Mesothelial cell of epicardium (in vitro differentiated cells): ENCODE results near the gene AHCYL2. TPM values are rescaled to one million over a fixed set of nuclear protein-coding genes. Genes with fewer than 3 reads are reported as not detected.

ENCODE experiments used
- DNase-seq, 2 experiments: peaks; one replicate each; pipeline ENCODE4 v3.0.0; 2021; ENCODE audit warnings: low spot score in 2 of 2; ENCODE audit not compliant: unreplicated experiment in 2 of 2
- H3K27ac Mint-ChIP-seq: 2 replicates; pipeline ENCODE4 v1.8.0; 2021; ENCODE audit warnings: mixed read lengths
- H3K27me3 Mint-ChIP-seq: 2 replicates; pipeline ENCODE4 v1.8.0; 2021; ENCODE audit warnings: low read depth, mixed read lengths
- H3K36me3 Mint-ChIP-seq: 2 replicates; pipeline ENCODE4 v1.8.0; 2021; ENCODE audit warnings: mixed read lengths
- H3K4me1 Mint-ChIP-seq: 2 replicates; pipeline ENCODE4 v1.8.0; 2021; ENCODE audit warnings: mixed read lengths
- H3K4me3 Mint-ChIP-seq: 2 replicates; pipeline ENCODE4 v1.8.0; 2021; ENCODE audit warnings: mild to moderate bottlenecking, moderate library complexity, mixed read lengths
- H3K9me3 Mint-ChIP-seq: 2 replicates; pipeline ENCODE4 v1.8.0; 2021; ENCODE audit warnings: mixed read lengths
- CTCF ChIP-seq: fragments of 200-600 bp; sonication (generic); IDR thresholded peaks from one replicate; pipeline ENCODE4 v1.5.0; 2021; ENCODE audit warnings: antibody characterized with exemption; ENCODE audit not compliant: unreplicated experiment
- total RNA-seq: library from RNA; stranded (reverse); gene quantifications from 3 replicates; pipeline ENCODE4 v1.2.1, GENCODE V29; 2021

Gene AHCYL2
- total RNA-seq, 1 donor from 2014 or later: 22.8 TPM

GRCh38 chr7:129273936-129274335 is 49.1 kb downstream of the AHCYL2 start:
- Mint-ChIP-seq H3K27me3 (no peaks in the 10 kb centered on the region), H3K36me3 (peaks cover 25% of the 10 kb centered on the region), H3K9me3 (peaks cover 20% of the 10 kb centered on the region), H3K4me1 (no peaks in the 10 kb centered on the region), H3K27ac (no peak overlapping the region), H3K4me3 (no peak overlapping the region)
- TF ChIP-seq CTCF: no peak
- no peak for DNase-seq

GRCh38 chr7:129277629-129278028 is 52.8 kb downstream of the AHCYL2 start:
- H3K4me1 Mint-ChIP-seq: no peaks in the 10 kb centered on the region
- no peak for TF ChIP-seq CTCF
- no peaks in the 10 kb centered on the region for H3K27me3 Mint-ChIP-seq
- no peak overlapping the region for H3K27ac Mint-ChIP-seq
- no peak overlapping the region for H3K4me3 Mint-ChIP-seq
- peaks cover 21% of the 10 kb centered on the region for H3K36me3 Mint-ChIP-seq
- DNase-seq: no peak
- H3K9me3 Mint-ChIP-seq: peaks cover 13% of the 10 kb centered on the region

DNA sequence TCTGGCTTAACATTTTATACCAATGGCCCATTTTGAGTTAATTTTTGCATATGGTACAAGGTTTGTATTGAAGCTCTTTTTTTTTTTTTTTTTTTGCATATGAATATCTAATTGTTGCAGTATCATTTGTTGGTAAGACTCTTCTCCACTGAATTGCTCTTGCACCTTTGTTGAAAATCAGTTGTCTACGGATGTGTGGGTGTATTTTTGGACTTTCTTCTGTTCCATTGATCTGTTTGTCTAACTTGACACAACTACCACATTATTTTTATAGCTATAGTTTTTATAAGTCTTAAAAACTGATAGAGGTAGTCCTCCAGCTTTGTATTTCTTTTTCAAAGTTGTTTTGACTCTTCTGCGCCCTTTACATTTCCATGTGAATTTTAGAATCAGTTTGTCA is 53.9 kb downstream of the AHCYL2 start:
- Mint-ChIP-seq H3K4me3 (no peak overlapping the region), H3K36me3 (peaks cover 16% of the 10 kb centered on the region), H3K4me1 (no peaks in the 10 kb centered on the region), H3K27ac (no peak overlapping the region), H3K27me3 (no peaks in the 10 kb centered on the region), H3K9me3 (peaks cover 11% of the 10 kb centered on the region)
- no peak for DNase-seq
- TF ChIP-seq CTCF: no peak

GRCh38 chr7:129279757-129280156 is 54.9 kb downstream of the AHCYL2 start:
- peaks cover under 1% of the 10 kb centered on the region for H3K9me3 Mint-ChIP-seq
- TF ChIP-seq CTCF: no peak

DNA sequence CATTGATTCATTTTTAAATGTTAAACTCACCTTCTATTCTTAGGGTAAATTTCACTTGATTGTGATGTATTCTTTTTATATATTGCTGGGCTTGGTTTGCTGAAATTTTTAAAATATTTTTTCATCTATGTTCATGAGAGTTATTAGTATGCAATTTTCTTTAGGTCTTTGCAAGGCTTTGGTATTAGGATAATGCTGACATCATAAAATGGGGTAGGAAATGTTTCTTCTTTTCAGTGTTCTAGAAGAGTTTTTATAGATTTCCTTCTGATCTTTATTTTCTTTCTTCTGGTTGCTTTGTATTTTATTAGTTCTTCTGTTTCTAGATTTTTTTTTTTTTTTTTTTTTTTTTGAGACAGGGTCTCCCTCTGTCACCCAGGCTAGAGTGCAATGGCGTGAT is 56.3 kb downstream of the AHCYL2 start:
- peaks cover 3% of the 10 kb centered on the region for H3K4me1 Mint-ChIP-seq
- DNase-seq: no peak
- no peak overlapping the region for H3K4me3 Mint-ChIP-seq
- peaks cover 6% of the 10 kb centered on the region for H3K36me3 Mint-ChIP-seq
- no peaks in the 10 kb centered on the region for H3K9me3 Mint-ChIP-seq
- no peak for TF ChIP-seq CTCF
- H3K27ac Mint-ChIP-seq: no peak overlapping the region
- no peaks in the 10 kb centered on the region for H3K27me3 Mint-ChIP-seq

More at GRCh38 chr7:129279757-129280156, 54.9 kb downstream of the AHCYL2 start:
- peaks cover 6% of the 10 kb centered on the region for H3K36me3 Mint-ChIP-seq
- H3K4me1 Mint-ChIP-seq: no peaks in the 10 kb centered on the region
- H3K27ac Mint-ChIP-seq: no peak overlapping the region
- H3K27me3 Mint-ChIP-seq: no peaks in the 10 kb centered on the region
- H3K4me3 Mint-ChIP-seq: no peak overlapping the region
- DNase-seq: no peak

DNA sequence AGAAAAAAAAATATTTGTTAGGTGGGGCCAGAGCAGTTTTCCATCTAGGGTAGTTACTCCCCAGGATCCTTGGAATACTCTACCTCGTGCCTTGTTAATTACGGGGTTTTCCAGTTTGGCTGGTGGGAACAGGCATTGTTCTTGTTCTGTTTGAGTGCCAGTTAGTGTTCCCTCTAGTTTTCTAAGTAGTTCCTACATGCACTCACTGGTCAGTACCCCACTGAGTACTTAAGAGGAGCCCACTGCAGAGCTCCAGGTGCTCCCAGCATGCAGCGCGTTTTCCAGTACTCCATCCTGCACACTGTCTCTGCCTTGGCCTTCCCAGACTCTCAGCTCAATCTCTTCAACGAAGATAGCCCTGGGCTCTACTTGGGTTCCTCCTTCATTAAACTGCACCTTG is 58.0 kb downstream of the AHCYL2 start:
- H3K36me3 Mint-ChIP-seq: peaks cover 3% of the 10 kb centered on the region
- no peak for DNase-seq
- H3K4me3 Mint-ChIP-seq: no peak overlapping the region
- H3K27me3 Mint-ChIP-seq: no peaks in the 10 kb centered on the region
- H3K27ac Mint-ChIP-seq: no peak overlapping the region
- peaks cover 3% of the 10 kb centered on the region for H3K4me1 Mint-ChIP-seq
- H3K9me3 Mint-ChIP-seq: no peaks in the 10 kb centered on the region
- TF ChIP-seq CTCF: no peak
